Measurements from ENCODE around the gene MTHFD1. TPM values are rescaled to one million over a fixed set of nuclear protein-coding genes. Genes with fewer than 3 reads are reported as not detected.

The MTHFD1 gene
- polyA plus RNA-seq, 4 donors, result 66.3 to 100 (median 91.8) TPM

DNA sequence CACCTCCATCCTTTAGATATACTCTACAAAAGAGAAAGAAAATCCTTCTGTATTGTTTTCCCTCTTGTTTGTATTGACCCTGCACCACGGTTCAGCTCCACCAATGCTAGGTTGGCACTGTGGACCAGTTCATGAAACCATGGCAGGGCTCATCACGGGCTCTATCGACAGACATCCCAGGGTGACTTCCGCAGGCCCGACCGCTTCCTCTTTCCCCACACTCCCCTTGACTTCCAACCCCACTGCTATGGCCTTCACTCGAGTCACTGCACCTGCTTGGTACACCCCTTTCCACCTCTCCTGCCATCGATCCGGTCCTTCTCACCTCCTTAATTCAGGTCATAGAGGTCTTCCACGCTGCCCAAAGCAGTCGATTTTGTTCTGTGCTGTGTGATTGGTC lies 56.0 kb downstream of the MTHFD1 start:
- DNase-seq (ENCODE audit: low read depth in 4 of 4, low spot score in 2 of 4), result no peak

DNA sequence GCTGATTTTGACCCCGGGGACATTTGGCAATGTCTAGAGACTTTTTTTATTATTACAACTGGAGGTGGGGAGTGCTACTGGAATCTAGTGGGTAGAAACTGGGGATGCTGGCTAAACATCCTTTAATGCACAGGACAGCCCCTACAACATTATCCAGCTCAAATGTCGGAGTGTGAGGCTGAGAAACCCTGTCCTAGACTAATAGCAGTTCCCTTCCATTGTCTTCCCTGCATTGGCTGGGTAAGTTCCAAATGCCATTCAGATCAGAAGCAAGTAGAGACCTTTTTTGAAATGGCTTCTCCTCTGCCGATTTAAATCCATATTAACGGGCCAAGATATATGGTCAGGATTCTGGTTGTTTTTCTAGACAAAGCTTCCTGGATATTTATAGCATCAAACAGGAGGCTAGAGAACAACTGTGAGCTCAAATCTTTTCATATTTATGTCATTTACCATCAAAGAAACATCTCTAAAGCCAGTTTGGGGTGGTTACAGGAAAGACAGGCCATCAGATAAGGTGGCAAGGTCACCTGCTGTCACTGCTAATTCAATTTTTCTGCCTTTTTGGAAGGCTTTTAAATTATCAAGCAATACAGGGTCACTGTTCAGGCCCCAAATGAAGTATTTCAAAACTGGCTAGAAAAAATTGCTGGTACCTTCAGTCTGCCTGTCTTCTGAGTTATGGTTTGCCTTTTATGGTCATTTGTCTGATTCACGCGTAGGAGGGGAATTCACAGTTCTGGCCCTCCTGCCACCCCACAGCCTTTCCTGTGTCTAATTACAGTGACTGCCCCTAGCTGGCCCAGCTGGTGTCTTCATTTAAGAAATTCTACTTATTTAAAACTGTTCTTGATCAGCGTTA lies 57.1 kb downstream of the MTHFD1 start:
- DNase-seq (ENCODE audit: low read depth in 4 of 4, low spot score in 2 of 4), result peak in 1 of 4 donors; percentile 34

DNA sequence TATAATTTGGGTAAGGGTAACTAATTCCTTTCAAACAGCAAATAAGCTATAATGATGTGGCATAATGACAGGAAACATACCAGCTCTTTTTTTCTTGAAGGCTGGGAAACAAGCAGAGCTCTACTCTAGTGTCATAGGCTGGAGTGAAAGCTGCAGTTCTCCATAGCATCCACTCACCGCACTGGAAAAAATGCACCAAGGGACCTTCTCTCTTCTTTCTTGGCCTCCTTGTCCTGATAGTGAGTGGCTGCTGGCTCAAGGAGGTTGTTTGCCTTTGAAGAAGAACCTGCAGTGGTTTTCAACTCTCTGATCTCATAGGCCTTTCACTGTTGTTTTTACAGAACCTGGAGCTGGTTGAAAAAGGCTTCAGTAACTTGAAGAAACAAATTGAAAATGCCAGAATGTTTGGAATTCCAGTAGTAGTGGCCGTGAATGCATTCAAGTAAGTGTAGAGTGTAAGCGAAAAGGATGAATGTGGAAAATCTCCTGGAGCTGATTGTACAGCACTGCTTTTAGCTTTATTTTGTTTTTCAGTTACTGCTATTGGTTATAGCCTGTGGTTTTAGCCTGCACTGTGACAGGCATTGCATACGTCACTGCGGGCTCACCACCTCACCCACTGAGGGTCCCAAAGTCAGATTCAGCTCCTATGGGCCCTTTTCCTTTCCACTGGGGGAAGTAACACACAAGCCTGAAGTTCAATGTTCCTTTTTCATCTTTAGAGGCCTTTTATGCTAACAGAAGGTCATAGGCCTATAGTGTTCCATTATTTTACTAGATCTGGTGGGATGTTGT lies 59.9 kb downstream of the MTHFD1 start:
- DNase-seq (ENCODE audit: low read depth in 4 of 4, low spot score in 2 of 4), result no peak

DNA sequence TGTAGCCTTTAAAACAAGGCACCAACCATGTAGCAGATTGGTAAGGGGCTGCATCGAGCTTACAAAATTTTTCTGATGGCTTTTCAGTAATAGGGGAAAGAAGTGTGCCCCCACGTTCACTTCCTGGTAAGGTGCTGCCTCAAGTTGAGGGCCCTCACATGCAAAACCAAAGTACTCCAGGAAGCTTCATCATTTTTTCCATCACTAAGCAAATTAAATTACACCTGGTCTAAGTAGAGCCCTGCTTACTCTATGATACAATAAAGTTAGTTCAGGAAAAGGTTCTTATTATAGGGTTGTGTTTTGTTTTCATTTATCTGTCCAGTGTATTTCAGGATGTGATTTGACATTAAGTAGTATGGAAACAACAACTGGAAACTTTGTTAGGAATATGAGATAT lies 62.1 kb downstream of the MTHFD1 start:
- DNase-seq (ENCODE audit: low read depth in 4 of 4, low spot score in 2 of 4), result no peak

- DNase-seq (ENCODE audit: low read depth in 4 of 4, low spot score in 2 of 4), result no peak
Observed at GRCh38 chr14:64454671-64455070, 66.5 kb downstream of the MTHFD1 start.

DNA sequence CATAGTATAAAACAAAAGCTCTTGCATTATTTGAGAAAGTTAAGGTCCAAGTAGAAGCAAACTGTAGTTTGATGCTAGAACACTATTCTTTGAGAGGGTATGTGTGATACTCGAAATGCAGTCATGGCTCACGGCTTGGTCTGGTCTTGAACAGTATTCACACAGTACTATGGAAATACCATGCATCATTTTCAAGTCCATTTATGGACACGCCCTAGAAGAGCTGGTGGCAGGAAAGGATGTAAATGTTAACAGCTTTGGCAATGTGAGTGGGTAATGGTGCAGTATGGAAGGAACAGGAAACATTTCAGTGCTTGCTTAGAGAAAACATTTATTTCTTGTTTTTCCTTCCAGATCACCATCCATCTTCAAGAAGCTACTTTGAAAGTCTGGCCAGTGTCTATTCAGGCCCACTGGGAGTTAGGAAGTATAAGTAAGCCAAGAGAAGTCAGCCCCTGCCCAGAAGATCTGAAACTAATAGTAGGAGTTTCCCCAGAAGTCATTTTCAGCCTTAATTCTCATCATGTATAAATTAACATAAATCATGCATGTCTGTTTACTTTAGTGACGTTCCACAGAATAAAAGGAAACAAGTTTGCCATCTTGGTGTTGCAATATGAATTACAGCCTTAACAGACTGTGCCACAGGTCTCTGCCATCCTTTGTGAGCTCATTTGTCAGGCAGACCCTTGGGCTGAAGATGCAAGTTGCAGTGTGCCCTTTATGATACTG lies 71.4 kb downstream of the MTHFD1 start:
- DNase-seq (ENCODE audit: low read depth in 4 of 4, low spot score in 2 of 4), result no peak

DNA sequence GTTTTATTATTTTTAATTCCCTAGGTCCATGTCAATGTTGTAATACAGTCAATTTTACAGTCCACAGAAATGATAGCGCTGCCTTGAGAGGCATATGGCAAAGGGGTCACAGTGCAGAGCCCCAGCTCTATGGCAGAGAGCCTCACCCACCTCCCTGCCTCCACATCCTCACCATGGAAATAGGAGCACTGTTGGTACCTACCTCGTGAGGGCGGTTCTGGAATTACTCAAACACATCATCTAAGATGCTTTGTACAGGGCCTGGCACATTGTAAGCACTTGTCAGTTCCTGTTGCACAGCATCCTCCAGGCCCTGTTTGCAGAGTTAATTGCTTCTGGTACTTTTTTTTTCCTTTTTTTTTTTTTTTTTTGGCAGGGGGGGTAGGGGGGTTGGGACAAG lies 73.1 kb downstream of the MTHFD1 start:
- DNase-seq (ENCODE audit: low read depth in 4 of 4, low spot score in 2 of 4), result no peak

DNA sequence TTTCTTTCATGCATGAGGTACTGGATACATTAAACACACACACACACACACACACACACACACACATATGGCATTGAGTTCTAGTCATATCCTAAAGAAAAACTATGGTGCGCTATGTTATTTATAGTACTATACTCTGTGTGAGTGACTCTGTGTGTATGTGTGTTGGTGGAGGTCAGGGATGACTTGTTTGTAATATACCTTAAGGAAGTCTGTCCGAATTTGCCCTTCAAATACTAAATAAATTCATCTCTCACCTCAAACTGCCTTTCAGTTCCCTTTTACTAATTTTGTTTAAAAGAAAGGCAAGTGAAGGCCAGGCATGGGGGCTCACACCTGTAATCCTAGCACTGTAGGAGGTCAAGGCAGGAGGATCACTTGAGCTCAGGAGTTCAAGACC lies 75.0 kb downstream of the MTHFD1 start:
- no peak for DNase-seq (ENCODE audit: low read depth in 4 of 4, low spot score in 2 of 4)

DNA sequence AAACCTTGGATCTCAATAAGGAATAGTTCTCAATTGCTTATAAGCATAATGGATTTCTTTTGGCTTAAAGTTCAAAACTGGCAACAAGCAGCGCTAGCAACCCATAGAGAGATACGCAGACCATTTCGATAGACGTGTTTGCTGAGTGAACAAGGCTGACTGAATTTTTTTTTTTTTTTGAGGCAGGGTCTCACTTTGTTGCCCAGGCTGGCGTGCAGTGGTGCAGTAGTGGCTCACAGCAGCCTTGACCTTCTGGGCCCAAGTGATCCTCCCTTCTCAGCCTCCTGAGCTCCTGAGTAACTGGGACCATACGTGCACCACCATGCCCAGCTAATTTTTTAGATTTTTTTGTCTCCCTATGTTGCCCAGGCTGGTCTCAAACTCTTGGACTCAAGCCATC lies 75.7 kb downstream of the MTHFD1 start:
- no peak for DNase-seq (ENCODE audit: low read depth in 4 of 4, low spot score in 2 of 4)

GRCh38 chr14:64464651-64465050 lies 76.5 kb downstream of the MTHFD1 start:
- DNase-seq (ENCODE audit: low read depth in 4 of 4, low spot score in 2 of 4), result no peak

GRCh38 chr14:64465191-64465822 lies 77.2 kb downstream of the MTHFD1 start, which contains the start of gene AKAP5:
Gene AKAP5 (plus strand): TSS chr14:64465499. CDS start chr14:64468395, 2,896 bp downstream.
- DNase-seq (ENCODE audit: low read depth in 4 of 4, low spot score in 2 of 4), result peak in 2 of 4 donors; percentile 41 to 53

DNA sequence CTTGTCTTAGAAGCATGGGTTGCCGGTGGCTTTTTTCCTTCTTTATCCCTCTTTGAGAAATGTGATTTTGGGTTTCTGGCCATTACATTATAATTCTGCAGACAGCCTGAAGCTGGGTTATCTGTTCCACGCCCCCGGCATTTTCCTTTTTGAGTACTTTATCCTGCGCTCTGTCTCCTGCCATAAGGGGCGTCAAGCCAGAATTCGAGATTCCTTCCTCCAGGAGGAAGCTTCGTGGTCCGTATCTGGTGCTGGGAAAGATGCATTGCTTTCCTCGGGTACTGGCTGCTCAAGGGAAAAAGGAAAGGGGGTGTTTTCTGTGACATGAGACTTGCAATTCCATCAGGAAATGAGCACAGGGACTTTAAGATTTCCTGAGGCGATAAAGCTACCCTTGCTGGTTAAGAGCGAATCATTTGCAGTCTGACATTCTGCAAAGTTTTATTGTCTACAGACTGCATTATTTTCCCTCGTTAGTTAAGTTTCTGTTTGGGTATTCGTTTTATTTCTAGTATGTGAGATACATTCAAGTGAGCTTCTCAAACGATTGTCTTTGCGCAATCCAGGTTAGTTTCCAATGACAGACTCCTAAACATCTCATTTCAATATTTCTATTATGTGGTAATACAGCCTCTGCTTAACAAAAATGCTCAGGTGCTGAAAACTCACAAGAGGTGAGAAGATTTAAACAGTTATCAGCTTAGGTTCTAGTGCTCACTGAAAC lies 77.8 kb downstream of the MTHFD1 start:
- peak in 1 of 4 donors; percentile 30 for DNase-seq (ENCODE audit: low read depth in 4 of 4, low spot score in 2 of 4)

GRCh38 chr14:64467101-64467500 lies 78.9 kb downstream of the MTHFD1 start:
- no peak for DNase-seq (ENCODE audit: low read depth in 4 of 4, low spot score in 2 of 4)

GRCh38 chr14:64467566-64467965 lies 79.4 kb downstream of the MTHFD1 start:
- no peak for DNase-seq (ENCODE audit: low read depth in 4 of 4, low spot score in 2 of 4)

DNA sequence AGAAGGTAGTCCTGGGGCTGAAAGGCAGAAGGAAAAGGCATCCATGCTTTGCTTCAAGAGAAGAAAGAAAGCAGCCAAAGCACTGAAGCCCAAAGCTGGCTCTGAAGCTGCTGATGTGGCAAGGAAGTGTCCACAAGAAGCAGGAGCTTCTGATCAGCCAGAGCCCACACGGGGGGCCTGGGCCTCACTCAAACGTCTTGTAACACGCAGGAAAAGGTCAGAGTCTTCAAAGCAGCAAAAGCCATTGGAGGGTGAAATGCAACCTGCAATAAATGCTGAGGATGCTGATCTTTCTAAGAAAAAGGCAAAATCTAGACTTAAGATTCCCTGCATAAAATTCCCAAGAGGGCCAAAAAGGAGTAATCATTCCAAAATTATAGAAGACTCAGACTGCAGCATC lies 80.3 kb downstream of the MTHFD1 start:
- DNase-seq (ENCODE audit: low read depth in 4 of 4, low spot score in 2 of 4), result no peak

DNA sequence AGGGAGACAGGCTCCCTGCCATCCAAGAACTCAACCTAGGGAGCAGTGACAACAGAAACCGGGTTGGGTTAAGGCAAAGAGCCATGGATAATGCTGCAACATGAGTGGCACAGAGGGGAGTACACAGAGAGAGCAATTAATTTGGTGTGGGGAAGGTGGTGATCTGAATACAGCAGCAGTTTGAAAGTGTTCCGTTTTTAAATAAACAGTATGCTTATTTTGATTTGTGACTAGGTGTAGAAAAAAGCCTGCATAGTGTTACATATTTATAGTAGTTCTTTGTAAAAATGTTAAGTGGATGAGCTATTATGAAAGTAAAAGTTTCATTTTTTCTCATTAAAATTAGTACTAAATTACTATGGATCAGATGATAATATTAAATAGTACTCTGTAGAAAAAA lies 85.9 kb downstream of the MTHFD1 start:
- DNase-seq (ENCODE audit: low read depth in 4 of 4, low spot score in 2 of 4), result no peak

GRCh38 chr14:64474698-64475097 lies 86.5 kb downstream of the MTHFD1 start:
- no peak for DNase-seq (ENCODE audit: low read depth in 4 of 4, low spot score in 2 of 4)

DNA sequence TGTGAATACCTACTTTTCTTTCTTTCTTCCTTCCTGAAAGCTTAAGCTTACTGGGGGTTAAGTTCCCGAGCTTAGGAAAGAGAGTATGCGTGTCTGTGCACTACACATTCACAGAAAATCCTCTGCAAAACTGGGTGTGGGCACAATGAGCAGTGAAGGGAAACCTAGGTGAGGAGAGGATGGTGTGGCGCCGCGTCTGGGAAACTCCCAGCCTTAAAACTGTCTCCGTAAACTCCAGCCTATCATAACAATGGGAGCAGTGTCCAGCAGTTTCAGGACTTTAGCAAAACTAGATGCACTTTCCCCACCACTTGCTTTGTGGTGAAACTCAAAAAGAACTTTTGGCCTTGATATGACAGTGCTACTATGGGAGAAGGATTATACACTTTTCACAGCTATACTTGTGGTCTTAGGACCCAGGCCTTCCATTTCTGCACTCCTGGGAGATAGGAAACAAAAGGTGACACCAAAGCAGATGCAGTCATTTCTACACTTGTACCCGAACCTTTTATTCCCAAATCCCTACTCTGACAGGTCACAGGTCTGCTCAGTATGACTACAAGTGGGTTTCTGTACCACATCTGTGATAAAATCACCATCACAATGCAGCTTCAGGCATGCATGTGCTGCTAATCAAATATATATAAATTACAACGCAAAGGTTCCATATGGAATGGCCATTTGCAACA lies 87.6 kb downstream of the MTHFD1 start:
- DNase-seq (ENCODE audit: low read depth in 4 of 4, low spot score in 2 of 4), result peak in 1 of 4 donors; percentile 4

DNA sequence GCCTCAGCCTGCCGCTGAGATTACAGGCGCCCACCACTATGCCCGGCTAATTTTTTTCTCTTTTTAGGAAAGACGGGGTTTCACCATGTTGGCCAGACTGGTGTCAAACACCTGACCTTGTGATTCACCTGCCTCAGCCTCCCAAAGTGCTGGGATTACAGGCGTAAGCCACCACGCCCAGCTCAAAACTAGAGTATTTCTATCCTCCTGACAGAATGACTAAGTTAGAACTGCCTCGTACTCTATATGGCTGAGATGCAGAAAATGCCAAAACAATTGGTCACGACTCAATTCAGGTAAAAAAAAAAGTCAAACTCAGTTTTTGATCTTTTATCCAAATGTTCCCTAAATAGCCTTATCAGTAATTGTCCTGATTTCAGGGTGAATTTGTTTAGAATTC lies 88.3 kb downstream of the MTHFD1 start:
- no peak for DNase-seq (ENCODE audit: low read depth in 4 of 4, low spot score in 2 of 4)
